Kasumi-1 (cell line): ENCODE measurements around the gene ARHGAP27.
"Not testable (repeated sequence)": the region's sequence is repeated elsewhere in the genome, so short reads cannot be mapped to it uniquely, and the experiment has no call there.

Experiments used
- DNase-seq, 2 experiments: peaks; one replicate each; lab custom pipeline; 2025; lab: John Stamatoyannopoulos, UW

Gene ARHGAP27

GRCh38 chr17:45432405-45433158, at the start of gene ARHGAP27:
Gene ARHGAP27, minus strand, starts transcription at chr17:45432870. Its CDS starts 2,591 bp downstream, at chr17:45430279.
- DNase-seq: peak; percentile 55 to 59

- DNase-seq: not testable (repeated sequence)
Measured at GRCh38 chr17:45482317-45482716, 49.6 kb upstream of the ARHGAP27 start.

- DNase-seq: not testable (repeated sequence)
Measured at GRCh38 chr17:45475436-45475835, 42.8 kb upstream of the ARHGAP27 start.

- not testable (repeated sequence) for DNase-seq
Measured at GRCh38 chr17:45472249-45472648, 39.6 kb upstream of the ARHGAP27 start.

GRCh38 chr17:45469204-45469563, 36.5 kb upstream of the ARHGAP27 start:
- DNase-seq: not testable (repeated sequence)

- not testable (repeated sequence) for DNase-seq
Measured at GRCh38 chr17:45468293-45469203, 35.9 kb upstream of the ARHGAP27 start.

- peak; percentile 44 to 48 for DNase-seq
Measured at GRCh38 chr17:45461524-45462327, 29.1 kb upstream of the ARHGAP27 start.

- DNase-seq: not testable (repeated sequence)
Measured at GRCh38 chr17:45460422-45460821, 27.8 kb upstream of the ARHGAP27 start.

GRCh38 chr17:45454341-45454740, 21.7 kb upstream of the ARHGAP27 start:
- DNase-seq: not testable (repeated sequence)

- not testable (repeated sequence) for DNase-seq
Measured at GRCh38 chr17:45453731-45454130, 21.1 kb upstream of the ARHGAP27 start.

GRCh38 chr17:45453225-45453534, 20.5 kb upstream of the ARHGAP27 start:
- not testable (repeated sequence) for DNase-seq

GRCh38 chr17:45452329-45453224, 19.9 kb upstream of the ARHGAP27 start:
- not testable (repeated sequence) for DNase-seq

- not testable (repeated sequence) for DNase-seq
Measured at GRCh38 chr17:45451660-45452059, 19.0 kb upstream of the ARHGAP27 start.

- peak; percentile 1 to 8 for DNase-seq
Measured at GRCh38 chr17:45451131-45451530, 18.5 kb upstream of the ARHGAP27 start.

- DNase-seq: not testable (repeated sequence)
Measured at GRCh38 chr17:45449708-45450329, 17.1 kb upstream of the ARHGAP27 start.

GRCh38 chr17:45449260-45449659, 16.6 kb upstream of the ARHGAP27 start:
- not testable (repeated sequence) for DNase-seq

GRCh38 chr17:45448483-45448882, 15.8 kb upstream of the ARHGAP27 start:
- DNase-seq: not testable (repeated sequence)

- not testable (repeated sequence) for DNase-seq
Measured at GRCh38 chr17:45448066-45448465, 15.4 kb upstream of the ARHGAP27 start.

GRCh38 chr17:45447650-45448049, 15.0 kb upstream of the ARHGAP27 start:
- not testable (repeated sequence) for DNase-seq

GRCh38 chr17:45446872-45447625, 14.4 kb upstream of the ARHGAP27 start:
- DNase-seq: not testable (repeated sequence)
